Thyroid gland (tissue), 4 donors: ENCODE measurements around the gene SMARCC2. TPM values are rescaled to one million over a fixed set of nuclear protein-coding genes. Genes with fewer than 3 reads are reported as not detected.

ENCODE experiments used
- DNase-seq, 2 donors: peaks; one replicate each; pipeline ENCODE4 v3.0.0-alpha.2; 2019
- H3K27ac ChIP-seq, 3 donors: fragments of 200-600 bp; sonication (generic); 1 replicate in 2 of 3; 2 replicates in 1 of 3; pipeline ENCODE4 v1.5.1; 2016 to 2019; ENCODE audit warnings: mild to moderate bottlenecking in 1 of 3, moderate library complexity in 1 of 3
- H3K27me3 ChIP-seq: fragments of 200-600 bp; sonication (generic); one replicate; pipeline ENCODE4 v1.5.1; 2019
- H3K36me3 ChIP-seq, 2 donors: fragments of 200-600 bp; sonication (generic); one replicate each; pipeline ENCODE4 v1.5.1; 2016 to 2019
- H3K4me1 ChIP-seq, 2 donors: fragments of 200-600 bp; sonication (generic); one replicate each; pipeline ENCODE4 v1.5.1; 2017 to 2019
- H3K4me3 ChIP-seq, 3 donors: fragments of 200-600 bp; sonication (generic); replicated peaks in 1 of 3; 1 replicate in 2 of 3; 2 replicates in 1 of 3; pipeline ENCODE4 v1.5.1; 2016; ENCODE audit warnings: mild to moderate bottlenecking in 1 of 3
- H3K9me3 ChIP-seq: fragments of 200-600 bp; sonication (generic); one replicate; pipeline ENCODE4 v1.5.1; 2017
- CTCF ChIP-seq, 6 experiments: fragments of 200-600 bp in 3 of 6; fragments of 450-650 bp in 3 of 6; sonication (generic) in 3 of 6; IDR thresholded peaks; one replicate each; pipeline ENCODE4 v1.5.1; 2016 to 2019; ENCODE audit warnings: antibody characterized with exemption in 6 of 6, mild to moderate bottlenecking in 2 of 6, inconsistent platforms in 1 of 6, moderate library complexity in 1 of 6
- POLR2A ChIP-seq, 2 donors: fragments of 450-650 bp; IDR thresholded peaks; one replicate each; pipeline ENCODE4 v1.6.1; 2017; ENCODE audit warnings: antibody characterized with exemption in 2 of 2, mild to moderate bottlenecking in 2 of 2, moderate library complexity in 1 of 2
- WGBS, 2 donors: methylation state at CpG; one replicate each; pipeline ENCODE4 v1.1.5; 2017; 5-methylcytosine and 5-hydroxymethylcytosine counted together
- intact Hi-C: fragments of 100-400 bp; cut with DNase I; formaldehyde crosslinking; loops from one replicate; pipeline ENCODE4 v1.15.1; 2023
- total RNA-seq, 4 donors: library from RNA; depleted of rRNA; stranded (reverse); fragments of >200 nt; gene quantifications; one replicate each; pipeline ENCODE4 v1.2.3, GENCODE V29; 2016

The SMARCC2 gene
- total RNA-seq, 4 donors from 2014 or later: 76.5 to 101 (median 83.0) TPM

GRCh38 chr12:56129942-56130495, 59.3 kb downstream of the SMARCC2 start:
- peaks cover 20 to 32% of the 10 kb centered on the region in 2 donors for H3K36me3 ChIP-seq
- H3K4me3 ChIP-seq: peak overlapping the region in 1 of 3 donors; percentile 60
- WGBS, 2 donors: 56 to 60% methylated on average over 22 of the region's 22 CpGs
- peaks cover 29 to 37% of the 10 kb centered on the region in 2 donors for H3K4me1 ChIP-seq
- TF ChIP-seq CTCF (IDR thresholded peaks at IDR 0.05): no peak
- no peak for TF ChIP-seq POLR2A (IDR thresholded peaks at IDR 0.05)
- intact Hi-C loops: loop anchor here (10.0 kb wide), 2 partner anchors 95 to 335 kb away; partner anchors contain the start of genes NABP2, RNF41 and SPRYD4
- DNase-seq: peak; percentile 49 to 57
- peak overlapping the region in 2 of 3 donors; percentile 80 to 85 for H3K27ac ChIP-seq
- no peaks in the 10 kb centered on the region for H3K27me3 ChIP-seq
- H3K9me3 ChIP-seq: no peaks in the 10 kb centered on the region

GRCh38 chr12:56129206-56129941, 59.9 kb downstream of the SMARCC2 start:
- intact Hi-C loops: loop anchor here (10.0 kb wide), 2 partner anchors 95 to 335 kb away; partner anchors contain the start of genes NABP2, RNF41 and SPRYD4
- no peaks in the 10 kb centered on the region for H3K27me3 ChIP-seq
- peaks cover 36 to 43% of the 10 kb centered on the region in 2 donors for H3K4me1 ChIP-seq
- peak overlapping the region; percentile 45 to 73 (median 60) for H3K4me3 ChIP-seq
- H3K9me3 ChIP-seq: no peaks in the 10 kb centered on the region
- H3K27ac ChIP-seq: peak overlapping the region; percentile 71 to 85 (median 80)
- H3K36me3 ChIP-seq: peaks cover 20 to 32% of the 10 kb centered on the region in 2 donors
- peak; percentile 60 to 67 for DNase-seq
- peak in 1 of 2 donors; percentile 52 for TF ChIP-seq POLR2A (IDR thresholded peaks at IDR 0.05)
- TF ChIP-seq CTCF (IDR thresholded peaks at IDR 0.05): no peak
- 3 to 5% methylated on average over 17 to 20 of the region's 29 CpGs for WGBS, 2 donors

- peaks cover 39 to 46% of the 10 kb centered on the region in 2 donors for H3K4me1 ChIP-seq
- DNase-seq: peak; percentile 29 to 37
- intact Hi-C loops: loop anchor here (10.0 kb wide), 2 partner anchors 96 to 336 kb away; partner anchors contain the start of genes NABP2, RNF41 and SPRYD4
Measured at GRCh38 chr12:56128670-56129205, 60.5 kb downstream of the SMARCC2 start.

GRCh38 chr12:56127888-56128669, 61.2 kb downstream of the SMARCC2 start, which contains the start of gene ESYT1:
ESYT1 (plus strand) TSS chr12:56128267; CDS start chr12:56128320, 53 bp downstream.
- Histone ChIP-seq H3K4me3 (peak within 1 kb of the TSS; percentile 45 to 73 (median 60)), H3K27me3 (no peaks in the 10 kb centered on the region), H3K9me3 (no peaks in the 10 kb centered on the region), H3K4me1 (peaks cover 39 to 46% of the 10 kb centered on the region in 2 donors), H3K27ac (peak within 1 kb of the TSS; percentile 71 to 85 (median 84)), H3K36me3 (peaks cover 16 to 25% of the 10 kb centered on the region in 2 donors)
- 1 to 3% methylated on average over 27 to 35 of the region's 49 CpGs for WGBS, 2 donors
- intact Hi-C loops: loop anchor here (10.0 kb wide), 2 partner anchors 97 to 337 kb away; partner anchors contain the start of genes NABP2, RNF41 and SPRYD4
- TF ChIP-seq CTCF (IDR thresholded peaks at IDR 0.05) (no peak), POLR2A (IDR thresholded peaks at IDR 0.05) (peak; percentile 88 to 98)
- peak; percentile 100 for DNase-seq

More at GRCh38 chr12:56128670-56129205, 60.5 kb downstream of the SMARCC2 start:
- H3K27me3 ChIP-seq: no peaks in the 10 kb centered on the region
- H3K36me3 ChIP-seq: peaks cover 16 to 31% of the 10 kb centered on the region in 2 donors
- 1% methylated on average over 19 of the region's 20 CpGs for WGBS, 2 donors
- no peaks in the 10 kb centered on the region for H3K9me3 ChIP-seq
- H3K27ac ChIP-seq: peak overlapping the region; percentile 71 to 85 (median 80)
- TF ChIP-seq CTCF (IDR thresholded peaks at IDR 0.05): no peak
- TF ChIP-seq POLR2A (IDR thresholded peaks at IDR 0.05): no peak
- peak overlapping the region; percentile 45 to 73 (median 60) for H3K4me3 ChIP-seq
